ENCODE data around the gene MLPH. TPM values are rescaled to one million over a fixed set of nuclear protein-coding genes. Genes with fewer than 3 reads are reported as not detected.

Gene MLPH
- total RNA-seq, 1 experiment from 2014 or later: 7.7 TPM

DNA sequence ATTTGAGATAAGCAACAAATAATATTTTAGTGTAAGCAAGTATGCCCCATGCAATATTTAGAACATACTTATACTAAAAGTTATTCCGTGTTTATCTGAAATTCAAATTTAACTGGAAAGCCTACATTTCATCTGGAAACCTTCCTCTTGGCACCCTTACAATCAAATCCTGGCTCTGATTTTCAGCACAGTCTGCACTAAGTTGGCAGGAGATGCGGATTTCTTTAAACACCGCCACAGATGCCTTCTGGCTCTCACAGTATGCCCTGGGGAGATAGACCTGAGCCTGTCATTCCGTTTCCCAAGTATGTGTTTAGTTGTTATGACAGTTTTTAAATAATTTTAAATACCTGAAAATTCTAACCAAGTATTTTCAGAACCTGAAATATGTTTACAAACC lies 7.3 kb upstream of the MLPH start:
- DNase-seq (ENCODE audit: low spot score): no peak

DNA sequence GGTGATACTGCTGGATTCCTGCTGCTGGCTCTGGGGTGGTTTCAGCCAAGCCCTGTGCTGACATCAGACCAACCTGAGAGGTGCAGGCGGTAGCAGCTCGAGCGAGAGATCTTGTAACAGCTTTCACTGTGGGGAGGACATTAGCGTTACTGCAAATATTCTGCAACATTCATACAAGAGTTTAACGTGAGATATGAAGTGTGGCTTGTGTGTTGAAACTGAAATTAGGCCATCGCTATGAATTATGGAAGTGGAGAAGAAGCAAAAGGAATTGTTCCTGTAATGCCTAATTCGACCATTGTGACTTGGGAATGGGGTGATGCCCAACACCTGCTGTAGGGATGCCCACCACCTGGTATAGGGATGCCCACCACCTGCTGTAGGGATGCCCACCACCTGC lies 6.5 kb upstream of the MLPH start:
- DNase-seq (ENCODE audit: low spot score): no peak

GRCh38 chr2:237480988-237481525 lies 6.0 kb upstream of the MLPH start:
- DNase-seq (ENCODE audit: low spot score): no peak

DNA sequence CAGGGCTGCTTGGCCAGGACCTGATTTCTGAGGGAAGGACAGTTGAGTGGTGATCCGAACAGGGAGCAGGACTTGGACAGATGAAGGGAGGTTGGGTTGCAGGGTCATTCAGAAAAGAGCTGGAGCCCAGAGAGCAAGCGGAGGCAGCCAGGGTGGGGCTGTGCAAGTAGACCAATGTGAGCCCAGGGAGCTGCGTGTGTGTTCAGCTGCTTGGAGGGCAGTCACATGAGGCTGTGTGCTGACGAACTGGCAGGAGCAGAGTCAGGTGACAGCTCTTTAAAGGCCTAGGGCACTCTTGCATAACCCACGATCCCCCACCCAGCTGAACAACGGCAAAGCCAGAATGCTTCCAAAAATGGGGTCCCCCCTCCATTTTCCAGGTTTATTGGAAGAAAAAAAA lies 4.6 kb upstream of the MLPH start:
- peak; percentile 78 for DNase-seq (ENCODE audit: low spot score)

- peak; percentile 88 for DNase-seq (ENCODE audit: low spot score)
Observed at GRCh38 chr2:237483018-237483731, 3.9 kb upstream of the MLPH start.

DNA sequence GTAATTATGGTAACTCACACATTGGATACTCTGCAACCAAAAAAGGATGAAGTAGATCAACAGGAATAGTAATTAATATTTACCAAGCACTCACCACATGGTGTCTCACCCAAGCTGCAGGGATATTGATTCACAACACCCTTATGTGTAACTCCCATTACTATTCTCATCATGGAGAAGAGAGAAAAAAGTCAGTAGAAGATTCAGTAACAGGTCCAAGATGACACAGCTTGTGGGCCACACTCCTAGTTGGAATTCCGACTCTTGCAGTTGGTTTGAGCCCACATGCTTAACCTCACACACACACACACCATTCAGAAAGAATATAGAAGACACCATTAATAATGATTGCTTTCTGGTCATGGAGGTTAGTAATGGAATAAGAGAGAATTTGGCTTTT lies 1.7 kb upstream of the MLPH start:
- DNase-seq (ENCODE audit: low spot score): no peak

GRCh38 chr2:237485844-237486243 lies 1.2 kb upstream of the MLPH start:
- no peak for DNase-seq (ENCODE audit: low spot score)

DNA sequence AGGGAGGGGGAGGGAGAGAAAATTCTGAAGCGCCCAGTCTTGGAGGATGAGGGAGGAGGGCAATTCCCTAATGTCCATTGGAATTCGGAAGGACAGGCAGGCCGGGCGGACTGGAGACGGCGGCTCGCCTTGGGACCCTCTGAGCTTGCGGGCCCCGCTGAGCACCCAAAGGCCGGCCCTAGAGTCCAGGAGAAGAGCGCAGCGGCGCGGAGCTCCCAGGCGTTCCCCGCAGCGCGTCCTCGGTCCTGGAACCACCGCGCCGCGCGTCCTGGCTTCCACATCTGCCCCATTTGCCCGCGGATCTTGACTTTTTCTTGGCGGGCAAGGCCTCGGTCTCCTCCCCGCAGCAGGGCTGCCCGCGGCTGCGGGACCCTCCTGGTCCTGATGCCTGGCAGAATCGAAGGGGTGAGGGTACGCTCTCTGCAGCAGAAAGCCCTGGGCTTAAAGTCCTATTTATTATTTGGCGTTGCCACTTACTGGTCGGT lies 675 bp upstream of the MLPH start:
- no peak for DNase-seq (ENCODE audit: low spot score)

DNA sequence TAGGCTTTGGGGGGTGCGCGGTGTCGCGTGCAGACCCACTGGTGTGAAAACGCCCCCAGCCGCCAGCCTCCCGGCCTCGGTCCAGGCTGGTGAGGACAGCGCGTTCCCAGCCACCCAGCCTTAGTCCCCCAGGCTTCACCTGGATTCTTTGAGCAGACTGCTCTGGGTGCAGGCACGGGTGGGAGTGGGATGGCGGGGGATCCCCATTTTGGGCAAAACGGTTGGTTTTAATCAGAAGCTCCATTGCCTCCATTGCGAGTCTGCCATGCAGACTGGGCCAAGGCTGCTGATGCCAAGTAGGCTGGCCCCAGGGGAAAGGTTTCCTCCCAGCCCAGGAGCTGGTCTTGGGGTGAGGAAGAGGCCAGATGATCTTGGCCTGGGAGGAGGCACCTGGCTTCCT lies 445 bp downstream of the MLPH start:
- no peak for DNase-seq (ENCODE audit: low spot score)

GRCh38 chr2:237488295-237488694 lies 1.2 kb downstream of the MLPH start:
- no peak for DNase-seq (ENCODE audit: low spot score)

DNA sequence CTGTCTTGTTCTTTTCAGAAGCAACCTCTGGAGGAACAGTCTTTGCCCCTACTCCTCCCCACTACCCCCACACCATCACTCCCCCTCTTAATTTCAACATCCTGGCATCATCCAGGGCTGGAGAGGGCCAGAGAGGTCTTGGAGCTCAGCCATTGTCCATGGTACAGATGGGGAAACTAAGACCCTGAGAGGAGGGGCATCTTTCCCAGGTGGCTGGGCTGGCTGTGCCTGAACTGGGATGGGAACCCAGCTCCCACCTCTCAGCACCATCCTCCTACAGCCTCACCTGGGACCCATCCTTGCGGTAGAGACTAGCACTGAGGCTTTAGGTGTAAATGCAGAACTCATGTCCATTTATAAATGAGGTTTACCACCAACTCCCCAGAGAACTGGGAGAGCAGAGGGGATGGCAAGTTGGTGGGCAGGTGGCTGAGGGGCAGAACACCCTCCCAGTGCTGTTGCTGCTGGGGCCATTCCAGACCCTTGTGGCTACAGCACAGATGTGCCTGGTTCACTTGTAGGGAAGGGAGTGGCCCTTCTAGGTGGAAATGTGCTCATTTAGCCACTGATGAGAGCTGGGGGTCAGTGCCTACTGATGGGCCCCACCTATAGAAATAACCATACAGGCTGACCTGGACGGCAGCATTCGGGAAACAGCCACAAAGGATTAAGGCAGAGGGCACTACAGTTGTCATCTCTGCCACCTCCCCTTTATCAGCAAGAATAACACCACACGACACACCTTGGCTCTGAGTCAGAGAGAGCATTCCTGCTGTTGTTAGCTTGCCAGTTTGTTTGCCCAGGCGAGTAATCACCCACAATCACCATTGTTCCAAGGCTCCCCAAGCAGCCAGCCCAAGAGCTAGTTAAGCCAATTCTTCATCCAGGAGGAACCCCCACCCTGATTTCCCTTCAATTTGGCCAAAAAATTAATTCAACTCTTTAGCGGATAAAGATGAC lies 2.1 kb downstream of the MLPH start:
- DNase-seq (ENCODE audit: low spot score): peak; percentile 38

DNA sequence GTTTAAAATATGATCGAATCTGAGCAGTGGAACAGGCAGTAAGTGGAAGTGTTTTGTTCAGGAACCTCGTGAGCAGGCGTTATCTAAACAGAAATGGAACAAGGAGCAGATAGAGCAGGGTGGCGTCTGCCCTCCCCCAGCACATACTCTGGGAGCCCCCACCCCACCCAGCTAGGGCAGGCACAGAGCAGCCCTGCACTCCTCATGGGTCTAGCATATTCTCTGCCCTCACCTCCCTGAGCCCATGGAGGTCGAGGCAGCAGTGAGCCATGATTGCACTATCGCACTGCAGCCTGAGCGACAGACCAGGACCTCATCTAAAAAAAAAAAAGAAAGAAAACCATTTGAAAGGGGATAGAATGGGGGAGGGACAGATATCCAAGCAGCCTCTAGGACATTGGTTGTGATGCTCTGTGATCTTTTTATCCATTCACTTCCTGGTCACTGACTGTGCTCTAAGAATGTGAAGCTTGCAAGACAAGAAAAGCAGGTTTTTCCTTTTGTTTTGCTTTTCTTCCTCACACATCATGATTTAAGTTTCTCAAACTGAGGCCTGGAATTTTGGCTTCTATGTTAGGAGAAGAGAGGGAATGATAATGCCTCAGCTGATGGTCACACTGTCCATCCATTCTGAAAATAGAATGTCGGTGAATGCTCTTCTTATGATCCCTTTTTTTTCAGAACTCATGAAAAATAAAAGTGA lies 3.1 kb downstream of the MLPH start:
- no peak for DNase-seq (ENCODE audit: low spot score)

- no peak for DNase-seq (ENCODE audit: low spot score)
Observed at GRCh38 chr2:237490795-237491194, 3.7 kb downstream of the MLPH start.

GRCh38 chr2:237491515-237492118 lies 4.6 kb downstream of the MLPH start:
- DNase-seq (ENCODE audit: low spot score): no peak

GRCh38 chr2:237492137-237492890 lies 5.3 kb downstream of the MLPH start:
- no peak for DNase-seq (ENCODE audit: low spot score)

DNA sequence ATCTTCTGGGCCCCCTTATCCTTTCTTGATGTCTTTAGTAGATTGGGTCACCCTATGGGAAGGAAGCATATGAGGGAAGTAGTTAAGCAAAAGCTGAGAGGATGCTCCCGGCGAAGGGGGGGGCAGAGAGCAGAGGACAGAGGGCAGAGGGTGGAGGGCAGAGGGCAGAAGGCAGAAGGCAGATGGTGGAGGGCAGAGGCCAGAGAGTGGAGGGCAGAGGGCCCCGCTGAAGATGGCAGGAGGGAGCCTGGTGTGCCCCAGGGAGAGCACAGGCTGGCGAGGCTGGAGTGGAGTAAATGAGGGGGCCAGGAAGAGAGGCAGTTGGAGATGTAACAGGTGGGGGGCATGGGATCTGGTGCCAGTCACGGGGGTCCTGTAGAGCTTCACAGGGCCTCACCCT lies 7.0 kb downstream of the MLPH start:
- no peak for DNase-seq (ENCODE audit: low spot score)

DNA sequence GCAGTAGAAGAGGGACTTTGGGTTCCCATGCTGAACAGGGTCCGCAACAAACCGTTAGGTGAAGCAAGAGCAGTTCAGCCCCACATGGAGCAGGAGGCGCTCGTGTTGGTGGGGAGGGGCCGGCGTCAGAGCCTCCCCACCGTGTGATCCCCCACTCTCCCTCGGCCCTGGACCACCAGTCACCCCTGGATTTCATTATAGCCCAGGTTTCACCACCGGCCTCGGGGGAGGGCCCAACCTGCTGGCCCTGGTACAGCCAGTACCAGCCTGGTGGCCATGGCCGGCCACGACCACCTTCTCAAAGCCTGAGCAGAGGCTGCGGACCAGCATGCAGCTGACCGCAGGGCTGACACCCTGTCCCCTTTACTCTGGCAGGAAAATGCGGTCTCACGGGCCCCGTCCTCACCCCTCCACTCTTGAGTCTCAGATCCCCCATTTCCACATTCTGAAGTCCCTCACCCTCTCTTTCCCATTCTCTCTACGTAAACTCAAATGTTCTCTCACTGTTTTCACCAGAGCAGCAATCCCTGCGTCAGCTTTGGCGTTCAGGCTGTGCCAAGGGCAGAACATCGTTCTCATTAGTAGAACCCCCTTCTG lies 8.6 kb downstream of the MLPH start:
- DNase-seq (ENCODE audit: low spot score): no peak

DNA sequence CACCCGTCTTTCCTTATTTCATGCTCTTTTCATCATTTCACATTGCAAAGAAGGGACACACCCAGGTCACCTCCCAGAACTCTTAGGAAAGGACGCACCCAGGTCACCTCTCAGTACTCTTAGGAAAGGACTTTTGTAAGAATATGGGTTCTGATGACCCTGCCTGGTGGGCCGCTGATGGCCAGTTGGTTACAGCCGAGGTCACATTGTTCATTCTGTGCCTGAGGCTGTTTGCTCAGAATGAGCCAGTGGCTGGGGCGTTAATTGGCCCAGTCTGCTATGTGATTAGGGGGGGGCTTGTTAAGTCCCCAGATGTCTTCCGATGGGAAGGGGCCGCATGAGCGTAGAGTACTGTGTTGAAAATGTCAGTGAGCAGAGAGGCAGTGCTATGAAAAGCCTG lies 9.4 kb downstream of the MLPH start:
- DNase-seq (ENCODE audit: low spot score): no peak

GRCh38 chr2:237497009-237497837 lies 10.2 kb downstream of the MLPH start:
- DNase-seq (ENCODE audit: low spot score): no peak

GRCh38 chr2:237497838-237498186 lies 10.8 kb downstream of the MLPH start:
- no peak for DNase-seq (ENCODE audit: low spot score)
